GM18520 (cell line): ENCODE data around the gene TLE3.

Experiments
- ATAC-seq: cut with Tn5 transposase; IDR thresholded peaks from one replicate; pipeline ENCODE4 v1.9.1; 2021; ENCODE audit not compliant: unreplicated experiment

TLE3 gene

DNA sequence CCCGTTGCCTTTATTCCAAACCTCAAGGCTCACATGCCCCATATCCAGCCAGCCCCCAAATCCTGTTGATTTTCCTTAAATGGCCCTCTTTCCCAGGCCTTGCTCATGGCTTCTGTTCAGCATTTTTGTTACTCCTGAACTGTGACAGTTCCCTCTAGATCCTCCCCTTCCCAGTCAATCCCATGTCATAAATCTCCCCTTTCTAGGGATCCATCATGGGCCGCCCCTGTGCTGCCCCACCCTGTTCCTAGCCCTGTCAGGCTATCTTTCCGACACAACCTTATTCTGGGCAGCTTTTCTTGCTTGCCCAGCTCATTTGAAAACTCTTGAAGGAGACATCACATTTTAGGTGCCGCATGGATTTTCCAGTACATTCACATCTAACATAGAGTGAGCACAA, 84.8 kb downstream of the TLE3 start:
- ATAC-seq = no peak

DNA sequence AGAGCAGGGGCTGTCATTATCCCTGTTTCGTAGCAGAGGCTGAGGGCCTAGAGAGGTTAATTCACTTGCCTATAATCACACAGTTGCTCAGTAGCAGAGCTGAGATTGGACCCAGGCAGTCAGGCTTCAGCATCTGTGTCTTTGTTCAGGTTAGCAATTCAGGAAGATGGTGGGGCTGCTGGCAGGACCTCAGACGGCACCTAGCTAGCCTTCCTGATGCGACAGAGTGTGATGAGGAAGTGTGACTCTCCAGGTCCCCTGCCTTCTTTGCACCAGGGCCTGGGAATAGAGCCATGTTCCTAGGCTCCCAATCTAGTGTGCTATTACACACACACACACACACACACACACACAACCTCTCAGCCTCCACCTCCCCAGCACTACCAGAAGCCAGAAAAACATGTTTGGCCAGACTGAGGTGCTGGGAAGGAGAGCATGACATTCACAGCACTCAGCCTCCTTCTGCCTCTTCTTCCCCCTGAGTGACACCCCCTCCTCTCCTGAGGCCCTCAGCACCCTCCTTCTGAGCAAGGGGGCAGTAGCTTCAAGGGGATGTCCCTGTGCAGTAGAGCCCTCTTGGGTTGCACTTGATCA, 88.9 kb downstream of the TLE3 start:
- ATAC-seq = no peak

DNA sequence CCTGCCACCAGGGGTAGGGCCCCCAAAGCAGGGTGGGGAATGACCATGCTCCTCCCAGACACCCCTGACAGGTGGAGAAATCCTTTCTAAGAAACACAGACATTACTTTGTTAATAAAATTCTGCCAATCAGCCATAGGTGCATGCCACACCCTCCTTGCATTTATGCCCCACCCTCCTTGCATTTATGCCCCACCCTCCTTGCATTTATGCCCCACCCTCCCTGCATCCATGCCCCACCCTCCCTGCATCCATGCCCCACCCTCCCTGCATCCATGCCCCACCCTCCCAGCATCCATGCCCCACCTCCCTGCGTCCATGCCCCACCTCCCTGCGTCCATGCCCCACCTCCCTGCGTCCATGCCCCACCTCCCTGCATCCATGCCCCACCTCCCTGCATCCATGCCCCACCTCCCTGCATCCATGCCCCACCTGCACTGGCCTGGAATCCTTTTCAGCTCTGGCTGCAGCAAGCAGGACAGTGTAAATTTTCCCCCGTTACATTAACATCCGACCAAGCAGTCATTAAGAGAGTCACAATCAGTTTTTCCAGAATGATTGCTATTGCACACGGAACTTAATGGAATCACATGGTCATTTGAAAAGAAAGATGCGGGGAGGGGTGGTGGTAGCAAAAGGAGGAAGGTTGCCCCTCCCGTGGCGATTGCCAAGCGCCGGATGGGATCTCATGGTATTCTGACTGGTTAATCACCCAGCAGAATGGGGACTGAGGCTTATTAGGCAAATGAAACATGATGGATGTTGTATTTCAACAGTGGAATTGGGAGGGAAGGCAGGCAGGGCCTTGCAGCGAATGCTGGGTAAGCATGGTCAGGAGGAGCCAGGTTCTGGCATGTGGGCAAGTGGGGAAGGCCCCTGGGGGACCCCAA, 91.2 kb downstream of the TLE3 start:
- ATAC-seq = no peak

DNA sequence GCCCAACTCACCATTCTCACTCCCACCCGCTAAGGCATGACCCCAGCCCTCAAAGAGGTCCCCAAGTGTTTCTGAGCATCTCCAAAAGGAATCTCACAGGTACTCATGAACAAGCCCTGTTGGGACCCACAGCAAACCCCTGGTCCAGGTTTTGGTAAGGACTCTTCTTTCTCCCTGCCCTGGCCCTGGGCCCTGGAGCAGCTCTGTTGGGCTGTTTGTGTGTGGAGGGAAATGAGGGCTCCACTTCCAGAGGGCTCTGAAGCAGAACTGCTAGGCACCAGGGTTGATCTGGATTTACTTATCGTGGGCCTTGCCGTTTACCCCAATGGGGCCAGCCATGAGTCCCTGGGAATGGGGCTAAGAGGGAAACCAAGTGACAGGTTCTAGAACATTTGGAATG, 92.9 kb downstream of the TLE3 start:
- no peak for ATAC-seq

DNA sequence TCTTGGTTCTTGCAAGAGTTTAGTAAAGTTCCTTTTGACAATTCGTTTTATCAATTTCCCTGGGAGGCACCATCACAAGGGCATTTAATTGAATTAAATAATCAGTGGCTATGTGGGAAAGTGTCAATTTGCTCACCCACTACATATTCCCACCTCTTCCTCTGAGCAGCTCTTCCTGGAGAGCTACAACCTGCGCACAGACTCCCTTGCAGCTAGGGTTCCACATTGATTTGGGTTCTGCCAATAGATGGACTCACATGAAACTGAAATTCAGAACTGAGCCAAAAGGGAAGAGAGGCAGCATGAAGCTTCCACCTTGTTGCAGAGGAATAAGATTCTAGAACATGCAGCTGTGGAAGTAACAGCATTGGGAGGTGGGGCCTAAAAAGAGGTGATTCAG, 94.8 kb downstream of the TLE3 start:
- no peak for ATAC-seq

DNA sequence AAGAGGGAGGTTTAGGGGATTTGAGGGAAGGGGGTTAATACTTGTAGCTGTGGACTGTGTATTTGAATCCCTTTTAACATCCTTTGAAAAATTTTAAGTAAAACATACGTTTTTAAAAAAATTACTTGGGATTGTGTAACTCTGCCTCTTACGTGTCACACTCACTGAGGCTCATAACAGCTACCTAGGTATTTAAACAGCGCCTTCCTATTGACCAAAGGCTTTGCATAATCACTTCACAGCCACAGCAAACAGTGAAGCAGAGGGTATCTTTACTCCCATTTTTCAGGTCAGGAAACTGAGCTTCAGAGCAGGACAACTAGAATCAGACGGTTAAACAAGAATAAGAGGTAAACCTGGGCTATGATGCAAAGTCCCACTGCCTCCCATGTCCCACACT, 95.9 kb downstream of the TLE3 start:
- ATAC-seq = no peak

DNA sequence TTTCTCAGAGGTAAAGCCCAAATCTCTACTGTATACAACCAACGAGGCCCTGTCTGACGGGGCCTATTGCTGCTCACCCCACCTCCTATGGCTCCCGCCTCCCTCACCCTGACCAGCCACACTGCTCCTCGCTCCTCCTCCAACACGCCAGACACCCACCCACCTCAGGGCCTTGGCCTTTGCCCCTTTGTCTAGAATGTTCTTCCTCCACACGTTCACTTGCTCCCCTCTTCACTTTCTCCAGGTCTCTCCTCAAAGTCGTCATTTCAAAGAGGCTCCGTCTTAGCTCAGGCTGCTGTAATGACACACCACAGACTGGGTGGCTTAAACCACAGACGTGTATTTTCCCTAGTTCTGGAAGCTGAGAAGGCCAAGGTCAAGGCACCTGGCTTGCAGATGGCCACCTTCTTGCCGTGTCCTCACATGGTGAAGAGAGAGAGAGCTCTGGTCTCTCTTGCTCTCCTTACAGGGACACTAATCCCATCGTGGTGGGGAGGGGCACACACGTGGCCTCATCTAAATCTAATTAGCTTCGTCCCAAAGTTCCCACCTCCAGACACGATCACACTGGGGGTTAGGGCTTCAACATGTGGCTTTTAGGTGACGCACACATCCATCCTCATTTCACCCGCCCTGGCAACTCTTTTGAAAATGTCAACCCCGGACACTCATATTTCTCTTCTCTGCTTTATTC, 98.2 kb downstream of the TLE3 start:
- ATAC-seq = no peak

DNA sequence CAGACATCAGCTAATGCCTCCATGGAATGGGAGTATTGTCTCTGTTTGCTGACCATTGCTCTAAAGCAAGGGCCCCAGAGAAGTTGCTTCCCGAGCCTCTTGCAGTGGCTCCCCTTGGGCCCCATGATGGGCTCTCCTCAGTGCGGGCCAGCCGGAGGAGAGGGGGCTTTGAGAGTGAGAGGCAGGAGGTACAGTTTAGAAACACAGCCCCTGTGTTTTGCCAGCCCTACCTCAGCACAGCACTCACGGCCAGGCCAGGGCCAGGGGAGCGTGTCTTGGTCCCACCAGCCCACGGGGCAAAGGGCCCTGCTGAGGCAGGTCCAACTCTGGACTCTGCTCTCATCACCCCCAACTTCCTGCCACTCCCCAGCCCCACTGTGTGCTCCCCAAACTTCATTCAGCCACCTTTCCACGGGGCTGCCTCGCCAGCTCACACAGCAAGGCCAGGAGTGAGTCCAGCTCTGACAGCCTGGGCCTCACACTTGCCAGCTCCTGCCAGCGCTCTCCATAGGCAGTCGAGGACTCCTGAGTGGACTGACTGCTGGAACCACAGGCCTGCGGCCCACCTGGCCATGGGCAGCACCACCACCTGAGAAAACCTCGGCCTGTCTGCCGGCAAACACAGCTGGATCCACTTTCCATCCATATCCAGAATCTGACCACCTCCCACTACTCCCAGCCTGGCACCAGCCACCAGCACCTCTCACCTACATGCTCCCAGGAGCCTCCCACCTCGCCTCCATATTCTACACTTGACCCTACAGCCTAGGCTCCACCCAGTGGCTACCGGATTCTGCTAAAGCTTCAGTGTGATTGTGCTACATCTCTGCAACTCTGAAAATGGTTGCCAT, 99.0 kb downstream of the TLE3 start:
- ATAC-seq = no peak

DNA sequence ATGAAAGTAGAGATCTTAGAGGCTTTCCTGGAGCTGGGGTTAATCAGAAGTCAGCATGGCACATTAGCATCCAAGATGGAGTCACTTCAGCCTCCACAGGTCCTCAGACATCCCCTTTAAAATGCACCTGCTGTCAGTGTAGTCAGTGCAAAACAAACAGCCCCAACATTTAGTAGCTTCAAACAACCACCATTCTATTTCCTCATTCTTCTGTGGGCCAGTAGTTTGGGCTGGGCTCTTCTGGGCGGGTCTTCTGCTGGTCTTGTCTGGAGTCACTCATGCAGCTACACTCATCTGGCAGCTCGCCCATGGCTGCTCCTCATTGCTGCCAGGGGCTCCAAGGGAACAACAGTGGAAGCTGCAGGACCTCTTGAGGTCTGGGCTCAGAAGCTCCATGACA, 99.9 kb downstream of the TLE3 start:
- ATAC-seq = no peak
